Mesenchymal stem cell (in vitro differentiated cells and primary cell): ENCODE data around the gene RCBTB1.

Source experiments
- DNase-seq: peaks from one replicate; pipeline ENCODE4 v3.0.0-alpha.2; 2013
- H2AFZ ChIP-seq: one replicate; pipeline ENCODE4 v1.6.1; 2013; ENCODE audit warnings: low read depth, mild to moderate bottlenecking, control low read depth, inconsistent platforms, low read length, moderate library complexity
- H2AK5ac ChIP-seq: 2 replicates; pipeline ENCODE4 v1.6.1; 2013; ENCODE audit warnings: low read length, moderate library complexity, mild to moderate bottlenecking, inconsistent platforms; ENCODE audit not compliant: severe bottlenecking
- H2BK120ac ChIP-seq: one replicate; pipeline ENCODE4 v1.6.1; 2013; ENCODE audit warnings: low read depth, mild to moderate bottlenecking, inconsistent platforms, low read length, moderate library complexity
- H2BK12ac ChIP-seq, 2 experiments: one replicate each; pipeline ENCODE4 v1.6.1; 2013; ENCODE audit warnings: inconsistent platforms in 2 of 2, low read length in 2 of 2, mild to moderate bottlenecking in 2 of 2, moderate library complexity in 2 of 2, control low read depth in 1 of 2
- H2BK15ac ChIP-seq: one replicate; pipeline ENCODE4 v1.6.1; 2013; ENCODE audit warnings: mild to moderate bottlenecking, low read depth, inconsistent platforms; ENCODE audit not compliant: poor library complexity, severe bottlenecking
- H2BK5ac ChIP-seq: 2 replicates; pipeline ENCODE4 v1.6.1; 2013; ENCODE audit warnings: low read depth, mild to moderate bottlenecking, low read length, control low read depth, inconsistent platforms; ENCODE audit not compliant: poor library complexity, severe bottlenecking
- H3K14ac ChIP-seq, 2 experiments: one replicate each; pipeline ENCODE4 v1.6.1; 2013; ENCODE audit warnings: inconsistent platforms in 2 of 2, low read length in 2 of 2, control low read depth in 1 of 2, mild to moderate bottlenecking in 1 of 2, moderate library complexity in 1 of 2
- H3K18ac ChIP-seq, 2 experiments: one replicate each; pipeline ENCODE4 v1.6.1; 2013; ENCODE audit warnings: inconsistent platforms in 2 of 2, low read length in 2 of 2, control low read depth in 1 of 2, low read depth in 1 of 2, mild to moderate bottlenecking in 1 of 2
- H3K23ac ChIP-seq, 2 experiments: one replicate each; pipeline ENCODE4 v1.6.1; 2013; ENCODE audit warnings: inconsistent platforms in 2 of 2, low read length in 2 of 2, mild to moderate bottlenecking in 2 of 2, moderate library complexity in 2 of 2, control low read depth in 1 of 2
- H3K27ac ChIP-seq: 2 replicates; pipeline ENCODE4 v1.5.1; 2013; ENCODE audit warnings: mild to moderate bottlenecking, moderate library complexity, low read length, control low read depth, inconsistent platforms; ENCODE audit not compliant: poor library complexity, severe bottlenecking
- H3K27me3 ChIP-seq, 2 experiments: 2 replicates each; pipeline versions ENCODE4 v1.6.1 to v1.7.0; 2013; ENCODE audit warnings: low read length in 2 of 2, mild to moderate bottlenecking in 2 of 2, moderate library complexity in 2 of 2, control low read depth in 1 of 2, inconsistent platforms in 1 of 2; ENCODE audit not compliant: control insufficient read depth in 1 of 2, insufficient read depth in 1 of 2
- H3K36me3 ChIP-seq, 2 experiments: 2 replicates each; pipeline versions ENCODE4 v1.6.1 to v1.7.0; 2013; ENCODE audit warnings: low read length in 2 of 2, control low read depth in 1 of 2, inconsistent platforms in 1 of 2, low read depth in 1 of 2, mild to moderate bottlenecking in 1 of 2; ENCODE audit not compliant: insufficient read depth in 2 of 2, control insufficient read depth in 1 of 2
- H3K4ac ChIP-seq, 2 experiments: one replicate each; pipeline ENCODE4 v1.6.1; 2013; ENCODE audit warnings: inconsistent platforms in 2 of 2, low read length in 2 of 2, mild to moderate bottlenecking in 2 of 2, moderate library complexity in 2 of 2, control low read depth in 1 of 2, low read depth in 1 of 2
- H3K4me1 ChIP-seq: 2 replicates; pipeline ENCODE4 v1.6.1; 2013; ENCODE audit warnings: low read depth, low read length, control low read depth; ENCODE audit not compliant: control insufficient read depth, insufficient read depth
- H3K4me2 ChIP-seq: 2 replicates; pipeline ENCODE4 v1.6.1; 2013; ENCODE audit warnings: low read length, mild to moderate bottlenecking, inconsistent platforms; ENCODE audit not compliant: poor library complexity, severe bottlenecking
- H3K4me3 ChIP-seq, 2 experiments: 2 replicates each; pipeline versions ENCODE4 v1.5.1 to v1.7.0; 2013; ENCODE audit warnings: low read length in 2 of 2, mild to moderate bottlenecking in 2 of 2, control low read depth in 1 of 2, low read depth in 1 of 2; ENCODE audit not compliant: insufficient read depth in 1 of 2
- H3K79me1 ChIP-seq: replicated peaks from 2 replicates; pipeline ENCODE4 v1.6.1; 2013; ENCODE audit warnings: mild to moderate bottlenecking, control low read depth, low read length, inconsistent platforms; ENCODE audit not compliant: poor library complexity, severe bottlenecking
- H3K9ac ChIP-seq: 2 replicates; pipeline ENCODE4 v1.7.0; 2013; ENCODE audit warnings: mild to moderate bottlenecking, low read length, moderate library complexity
- H3K9me3 ChIP-seq: 2 replicates; pipeline ENCODE4 v1.7.0; 2013; ENCODE audit warnings: mild to moderate bottlenecking, low read length; ENCODE audit not compliant: control insufficient read depth
- H4K8ac ChIP-seq: one replicate; pipeline ENCODE4 v1.6.1; 2013; ENCODE audit warnings: inconsistent platforms, mild to moderate bottlenecking, low read length, moderate library complexity
- H4K91ac ChIP-seq: one replicate; pipeline ENCODE4 v1.6.1; 2013; ENCODE audit warnings: mild to moderate bottlenecking, low read length, inconsistent platforms
- WGBS: methylation state at CpG from one replicate; pipeline ENCODE4 v1.1.7; 2013; ENCODE audit warnings: mixed read lengths; 5-methylcytosine and 5-hydroxymethylcytosine counted together

The RCBTB1 gene

DNA sequence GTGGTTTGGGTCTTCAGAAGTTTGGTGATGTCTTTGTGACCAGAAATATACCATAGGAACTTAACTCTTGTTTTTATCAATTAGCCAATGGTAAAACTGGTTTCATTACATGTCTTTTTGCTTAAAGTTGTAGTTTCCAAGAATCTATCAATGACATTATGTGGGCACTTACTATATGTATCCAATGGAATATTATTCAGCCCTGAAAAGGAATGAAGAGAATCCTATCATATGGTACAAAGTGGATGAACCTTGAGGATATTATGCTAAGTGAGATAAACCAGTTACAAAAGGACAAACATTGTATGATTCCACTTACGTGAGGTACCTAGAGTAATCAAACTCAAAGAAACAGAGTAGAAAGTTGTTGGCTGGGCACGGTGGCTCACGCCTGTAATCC is 26.4 kb downstream of the RCBTB1 start:
- no peak for DNase-seq
- Histone ChIP-seq H3K27me3 (no peaks in the 10 kb centered on the region), H3K36me3 (peaks cover 10 to 65% of the 10 kb centered on the region in 2 experiments), H2BK5ac (no peak overlapping the region), H2BK120ac (no peak overlapping the region), H3K18ac (no peak overlapping the region), H2BK15ac (no peak overlapping the region), H3K4me2 (no peak overlapping the region), H3K27ac (no peak overlapping the region), H2AK5ac (no peak overlapping the region), H3K4ac (no peak overlapping the region), H4K8ac (no peak overlapping the region), H2BK12ac (no peak overlapping the region), H2AFZ (no peak overlapping the region), H3K4me3 (no peak overlapping the region), H3K9ac (no peak overlapping the region), H3K14ac (no peak overlapping the region), H3K79me1 (peaks cover 6% of the 10 kb centered on the region), H3K4me1 (peaks cover 7% of the 10 kb centered on the region), H3K9me3 (no peaks in the 10 kb centered on the region), H3K23ac (no peak overlapping the region), H4K91ac (no peak overlapping the region)
- 97% methylated on average over 3 of the region's 3 CpGs for whole genome bisulfite sequencing

DNA sequence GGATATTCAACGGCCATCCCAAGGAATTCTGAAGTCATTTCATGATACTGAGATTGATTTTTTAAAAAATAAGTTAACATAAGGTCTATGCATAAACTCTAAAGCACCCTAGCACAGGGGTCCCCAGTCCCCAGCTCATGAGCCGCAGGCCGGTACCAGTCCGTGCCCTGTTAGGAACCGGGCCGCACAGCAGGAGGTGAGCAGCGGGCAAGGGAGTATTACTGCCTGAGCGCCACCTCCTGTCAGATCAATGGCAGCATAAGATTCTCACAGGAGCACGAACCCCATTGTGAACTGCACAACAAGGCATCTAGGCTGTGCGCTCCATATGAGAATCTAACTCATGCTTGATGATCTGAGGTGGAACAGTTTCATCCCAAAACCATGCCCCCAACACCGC is 31.0 kb downstream of the RCBTB1 start:
- Histone ChIP-seq H3K9ac (no peak overlapping the region), H3K4me1 (no peaks in the 10 kb centered on the region), H4K8ac (no peak overlapping the region), H3K4ac (no peak overlapping the region), H3K79me1 (peaks cover 3% of the 10 kb centered on the region), H3K27me3 (no peaks in the 10 kb centered on the region), H2BK120ac (no peak overlapping the region), H3K9me3 (no peaks in the 10 kb centered on the region), H4K91ac (no peak overlapping the region), H3K27ac (no peak overlapping the region), H3K23ac (no peak overlapping the region), H2AFZ (no peak overlapping the region), H3K14ac (no peak overlapping the region), H3K18ac (no peak overlapping the region), H2BK15ac (no peak overlapping the region), H3K4me3 (no peak overlapping the region), H2BK5ac (no peak overlapping the region), H3K36me3 (peaks cover 21 to 84% of the 10 kb centered on the region in 2 experiments), H2BK12ac (no peak overlapping the region), H3K4me2 (no peak overlapping the region), H2AK5ac (no peak overlapping the region)
- 86% methylated on average over 10 of the region's 11 CpGs for WGBS
- no peak for DNase-seq

DNA sequence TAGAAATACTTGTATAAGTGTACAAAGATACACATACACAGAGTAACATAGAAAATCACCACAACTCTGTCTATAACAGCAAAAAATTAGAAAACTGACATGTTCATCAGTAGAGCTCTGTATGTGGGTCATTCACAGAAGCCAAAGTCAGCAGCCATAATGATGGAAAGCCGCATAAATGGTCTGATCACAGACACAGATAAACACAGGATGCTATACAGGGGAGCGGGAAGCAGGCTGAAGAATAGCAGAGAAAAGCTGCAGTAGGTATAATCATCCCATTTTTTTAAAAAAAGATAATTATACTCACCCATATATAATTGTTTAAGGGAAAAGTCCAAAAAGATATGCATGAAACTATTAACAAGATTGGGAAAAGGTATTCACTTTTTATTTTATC is 31.5 kb downstream of the RCBTB1 start:
- no peak overlapping the region for H2AFZ ChIP-seq
- H3K14ac ChIP-seq, result no peak overlapping the region
- H3K9ac ChIP-seq, result no peak overlapping the region
- no peak overlapping the region for H2BK5ac ChIP-seq
- H2BK120ac ChIP-seq, result no peak overlapping the region
- 100% methylated on average over 1 of the region's 2 CpGs for WGBS
- no peak overlapping the region for H3K18ac ChIP-seq
- no peak overlapping the region for H2BK12ac ChIP-seq
- H3K36me3 ChIP-seq, result peaks cover 24 to 85% of the 10 kb centered on the region in 2 experiments
- peaks cover 3% of the 10 kb centered on the region for H3K79me1 ChIP-seq
- H4K91ac ChIP-seq, result no peak overlapping the region
- H3K4me2 ChIP-seq, result no peak overlapping the region
- no peak overlapping the region for H3K4ac ChIP-seq
- H2BK15ac ChIP-seq, result no peak overlapping the region
- no peak overlapping the region for H4K8ac ChIP-seq
- H2AK5ac ChIP-seq, result no peak overlapping the region
- H3K4me3 ChIP-seq, result no peak overlapping the region
- no peak for DNase-seq
- H3K23ac ChIP-seq, result no peak overlapping the region
- H3K9me3 ChIP-seq, result no peaks in the 10 kb centered on the region
- H3K27ac ChIP-seq, result no peak overlapping the region
- no peaks in the 10 kb centered on the region for H3K4me1 ChIP-seq
- H3K27me3 ChIP-seq, result no peaks in the 10 kb centered on the region

DNA sequence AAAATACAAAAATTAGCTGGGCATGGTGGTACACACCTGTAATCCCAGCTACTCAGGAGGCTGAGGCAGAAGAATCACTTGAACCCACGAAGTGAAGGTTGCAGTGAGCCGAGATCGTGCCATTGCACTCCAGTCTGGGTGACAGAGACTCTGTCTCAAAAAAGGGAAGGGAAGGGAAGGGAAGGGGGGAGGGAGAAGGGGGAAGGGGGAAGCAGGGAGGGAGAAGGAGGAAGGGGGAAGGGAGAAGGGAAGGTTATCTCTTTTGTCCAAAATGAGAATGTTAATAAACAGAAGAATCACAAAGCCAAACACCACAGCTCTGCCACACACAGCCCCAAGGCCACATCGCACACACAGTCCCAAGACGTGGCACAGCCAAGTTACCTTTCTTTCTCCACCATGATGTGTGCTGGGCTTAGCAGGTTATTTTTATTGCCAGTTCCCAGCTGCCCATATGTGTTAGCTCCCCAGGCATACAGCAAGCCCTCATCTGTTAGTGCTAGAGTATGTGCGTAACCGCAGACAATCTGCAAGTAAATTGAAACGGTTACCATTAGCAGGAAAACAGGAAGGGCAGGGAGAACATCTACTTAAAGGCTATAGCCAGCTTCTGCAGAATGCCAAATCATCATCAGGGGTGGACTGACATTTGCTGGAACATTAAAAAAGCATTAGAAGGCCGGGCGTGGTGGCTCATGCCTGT is 34.3 kb downstream of the RCBTB1 start:
- no peak overlapping the region for H2AK5ac ChIP-seq
- H3K18ac ChIP-seq, result no peak overlapping the region
- H3K4ac ChIP-seq, result no peak overlapping the region
- no peak overlapping the region for H3K9ac ChIP-seq
- H2BK15ac ChIP-seq, result no peak overlapping the region
- no peak overlapping the region for H2AFZ ChIP-seq
- no peaks in the 10 kb centered on the region for H3K9me3 ChIP-seq
- no peak overlapping the region for H2BK12ac ChIP-seq
- H3K14ac ChIP-seq, result no peak overlapping the region
- no peak overlapping the region for H4K8ac ChIP-seq
- H3K4me1 ChIP-seq, result peaks cover 4% of the 10 kb centered on the region
- no peaks in the 10 kb centered on the region for H3K27me3 ChIP-seq
- H3K4me3 ChIP-seq, result no peak overlapping the region
- no peak overlapping the region for H2BK120ac ChIP-seq
- 96% methylated on average over 10 of the region's 10 CpGs for WGBS
- no peak for DNase-seq
- no peaks in the 10 kb centered on the region for H3K79me1 ChIP-seq
- no peak overlapping the region for H2BK5ac ChIP-seq
- no peak overlapping the region for H3K23ac ChIP-seq
- no peak overlapping the region for H3K4me2 ChIP-seq
- no peak overlapping the region for H4K91ac ChIP-seq
- no peak overlapping the region for H3K27ac ChIP-seq
- peaks cover 22 to 87% of the 10 kb centered on the region in 2 experiments for H3K36me3 ChIP-seq
